Measurements from ENCODE around the gene NOXA1.
"Not testable (repeated sequence)": the region's sequence is repeated elsewhere in the genome, so short reads cannot be mapped to it uniquely, and the experiment has no call there.

NOXA1 gene

GRCh38 chr9:137422604-137423513 is at the start of gene NOXA1, which contains the start of gene EXD3:
Gene NOXA1, plus strand, starts transcription at chr9:137423393. Its CDS starts 137 bp downstream, at chr9:137423530.
Gene EXD3, minus strand, starts transcription at chr9:137423162. Its CDS starts 27,805 bp downstream, at chr9:137395357.
- peak; percentile 99 for DNase-seq

GRCh38 chr9:137373611-137373980 is 49.6 kb upstream of the NOXA1 start:
- DNase-seq, result no peak

- no peak for DNase-seq
Measured at GRCh38 chr9:137374131-137374845, 48.9 kb upstream of the NOXA1 start.

- DNase-seq, result no peak
Measured at GRCh38 chr9:137375321-137376058, 47.7 kb upstream of the NOXA1 start.

- DNase-seq, result no peak
Measured at GRCh38 chr9:137376386-137376785, 46.8 kb upstream of the NOXA1 start.

- DNase-seq, result not testable (repeated sequence)
Measured at GRCh38 chr9:137378688-137379410, 44.3 kb upstream of the NOXA1 start.

GRCh38 chr9:137379761-137380161 is 43.4 kb upstream of the NOXA1 start:
- DNase-seq, result no peak

- no peak for DNase-seq
Measured at GRCh38 chr9:137380171-137380570, 43.0 kb upstream of the NOXA1 start.

GRCh38 chr9:137380606-137381005 is 42.6 kb upstream of the NOXA1 start:
- DNase-seq, result no peak

- DNase-seq, result no peak
Measured at GRCh38 chr9:137381501-137382443, 41.4 kb upstream of the NOXA1 start.

- DNase-seq, result no peak
Measured at GRCh38 chr9:137382444-137383080, 40.6 kb upstream of the NOXA1 start.

- DNase-seq, result peak; percentile 57
Measured at GRCh38 chr9:137383081-137383783, 40.0 kb upstream of the NOXA1 start.

GRCh38 chr9:137383784-137384756 is 39.1 kb upstream of the NOXA1 start:
- DNase-seq, result no peak

GRCh38 chr9:137385061-137385655 is 38.0 kb upstream of the NOXA1 start:
- no peak for DNase-seq

GRCh38 chr9:137386507-137387113 is 36.6 kb upstream of the NOXA1 start:
- not testable (repeated sequence) for DNase-seq

- DNase-seq, result no peak
Measured at GRCh38 chr9:137387114-137387890, 35.9 kb upstream of the NOXA1 start.

Data from RPMI8226 (cell line).